ENCODE measurements around the gene GABBR2.

Gene GABBR2

GRCh38 chr9:98429613-98430012 is 279.1 kb downstream of the GABBR2 start:
- Histone ChIP-seq H3K36me3 (ENCODE audit: low read depth) (no peaks in the 10 kb centered on the region), H3K4me1 (ENCODE audit: insufficient read depth, poor library complexity, severe bottlenecking) (no peaks in the 10 kb centered on the region), H3K4me3 (ENCODE audit: severe bottlenecking) (no peak overlapping the region), H3K27me3 (ENCODE audit: insufficient read depth, poor library complexity, severe bottlenecking) (no peaks in the 10 kb centered on the region), H3K9me3 (ENCODE audit: severe bottlenecking) (no peaks in the 10 kb centered on the region), H3K27ac (ENCODE audit: poor library complexity, severe bottlenecking) (no peak overlapping the region)
- ATAC-seq (ENCODE audit: low read depth) = no peak
- DNase-seq (ENCODE audit: low spot score) = no peak
- TF ChIP-seq, protein P1, sequence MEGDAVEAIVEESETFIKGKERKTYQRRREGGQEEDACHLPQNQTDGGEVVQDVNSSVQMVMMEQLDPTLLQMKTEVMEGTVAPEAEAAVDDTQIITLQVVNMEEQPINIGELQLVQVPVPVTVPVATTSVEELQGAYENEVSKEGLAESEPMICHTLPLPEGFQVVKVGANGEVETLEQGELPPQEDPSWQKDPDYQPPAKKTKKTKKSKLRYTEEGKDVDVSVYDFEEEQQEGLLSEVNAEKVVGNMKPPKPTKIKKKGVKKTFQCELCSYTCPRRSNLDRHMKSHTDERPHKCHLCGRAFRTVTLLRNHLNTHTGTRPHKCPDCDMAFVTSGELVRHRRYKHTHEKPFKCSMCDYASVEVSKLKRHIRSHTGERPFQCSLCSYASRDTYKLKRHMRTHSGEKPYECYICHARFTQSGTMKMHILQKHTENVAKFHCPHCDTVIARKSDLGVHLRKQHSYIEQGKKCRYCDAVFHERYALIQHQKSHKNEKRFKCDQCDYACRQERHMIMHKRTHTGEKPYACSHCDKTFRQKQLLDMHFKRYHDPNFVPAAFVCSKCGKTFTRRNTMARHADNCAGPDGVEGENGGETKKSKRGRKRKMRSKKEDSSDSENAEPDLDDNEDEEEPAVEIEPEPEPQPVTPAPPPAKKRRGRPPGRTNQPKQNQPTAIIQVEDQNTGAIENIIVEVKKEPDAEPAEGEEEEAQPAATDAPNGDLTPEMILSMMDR (IDR thresholded peaks at IDR 0.05; ENCODE audit: poor library complexity, severe bottlenecking) = no peak

- Histone ChIP-seq H3K9me3 (ENCODE audit: severe bottlenecking) (no peaks in the 10 kb centered on the region), H3K27me3 (ENCODE audit: insufficient read depth, poor library complexity, severe bottlenecking) (no peaks in the 10 kb centered on the region), H3K4me1 (ENCODE audit: insufficient read depth, poor library complexity, severe bottlenecking) (no peaks in the 10 kb centered on the region), H3K4me3 (ENCODE audit: severe bottlenecking) (no peak overlapping the region), H3K27ac (ENCODE audit: poor library complexity, severe bottlenecking) (no peak overlapping the region), H3K36me3 (ENCODE audit: low read depth) (no peaks in the 10 kb centered on the region)
- DNase-seq (ENCODE audit: low spot score) = no peak
- TF ChIP-seq, protein P1 (IDR thresholded peaks at IDR 0.05; ENCODE audit: poor library complexity, severe bottlenecking) = no peak
- no peak for ATAC-seq (ENCODE audit: low read depth)
Measured at GRCh38 chr9:98428454-98428853, 280.3 kb downstream of the GABBR2 start.

DNA sequence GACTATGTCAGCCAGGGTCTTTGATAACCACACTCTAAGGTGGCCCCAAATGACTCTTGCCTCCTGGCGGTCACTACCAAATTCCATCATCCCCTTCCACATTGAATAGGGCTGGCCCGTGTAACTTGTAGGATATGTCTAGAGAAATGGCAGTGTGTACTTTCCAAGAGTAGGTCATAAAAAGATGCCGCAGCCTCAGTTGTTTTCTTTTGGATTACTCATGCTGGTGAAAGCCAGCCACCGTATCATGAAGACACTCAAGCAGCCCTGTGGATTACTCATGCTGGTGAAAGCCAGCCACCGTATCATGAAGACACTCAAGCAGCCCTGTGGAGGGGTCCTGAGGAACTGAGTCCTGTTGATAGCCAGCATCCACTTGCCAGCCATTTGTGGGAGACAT is 281.2 kb downstream of the GABBR2 start:
- TF ChIP-seq, protein P1 (IDR thresholded peaks at IDR 0.05; ENCODE audit: poor library complexity, severe bottlenecking) = no peak
- no peaks in the 10 kb centered on the region for H3K9me3 ChIP-seq (ENCODE audit: severe bottlenecking)
- ATAC-seq (ENCODE audit: low read depth) (no peak), DNase-seq (ENCODE audit: low spot score) (no peak)
- H3K27me3 ChIP-seq (ENCODE audit: insufficient read depth, poor library complexity, severe bottlenecking) = no peaks in the 10 kb centered on the region
- no peaks in the 10 kb centered on the region for H3K4me1 ChIP-seq (ENCODE audit: insufficient read depth, poor library complexity, severe bottlenecking)
- H3K36me3 ChIP-seq (ENCODE audit: low read depth) = no peaks in the 10 kb centered on the region
- no peak overlapping the region for H3K27ac ChIP-seq (ENCODE audit: poor library complexity, severe bottlenecking)
- H3K4me3 ChIP-seq (ENCODE audit: severe bottlenecking) = no peak overlapping the region

DNA sequence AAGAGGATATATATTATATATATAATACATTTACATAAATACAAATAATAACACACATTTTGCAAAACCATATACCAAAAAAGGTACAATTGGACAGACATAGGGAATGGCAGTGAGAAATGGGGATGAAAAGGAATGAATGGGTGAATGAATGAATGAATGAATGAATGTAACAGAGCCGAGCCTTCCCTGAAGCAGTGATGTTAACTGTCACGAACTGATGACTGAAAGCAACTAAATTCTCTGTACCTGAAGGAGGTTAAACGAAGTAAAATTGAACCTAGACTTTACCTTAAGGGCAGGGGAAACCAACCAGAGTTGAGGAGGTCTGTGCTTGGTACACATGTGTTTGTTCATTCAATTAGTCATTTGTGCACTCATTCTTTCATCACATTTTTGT is 283.7 kb downstream of the GABBR2 start:
- H3K4me1 ChIP-seq (ENCODE audit: insufficient read depth, poor library complexity, severe bottlenecking) = no peaks in the 10 kb centered on the region
- no peaks in the 10 kb centered on the region for H3K9me3 ChIP-seq (ENCODE audit: severe bottlenecking)
- H3K27ac ChIP-seq (ENCODE audit: poor library complexity, severe bottlenecking) = no peak overlapping the region
- ATAC-seq (ENCODE audit: low read depth) = no peak
- no peak overlapping the region for H3K4me3 ChIP-seq (ENCODE audit: severe bottlenecking)
- TF ChIP-seq, protein P1 (IDR thresholded peaks at IDR 0.05; ENCODE audit: poor library complexity, severe bottlenecking) = no peak
- H3K27me3 ChIP-seq (ENCODE audit: insufficient read depth, poor library complexity, severe bottlenecking) = no peaks in the 10 kb centered on the region
- no peaks in the 10 kb centered on the region for H3K36me3 ChIP-seq (ENCODE audit: low read depth)
- no peak for DNase-seq (ENCODE audit: low spot score)

- no peak overlapping the region for H3K4me3 ChIP-seq (ENCODE audit: severe bottlenecking)
- H3K27me3 ChIP-seq (ENCODE audit: insufficient read depth, poor library complexity, severe bottlenecking) = no peaks in the 10 kb centered on the region
- TF ChIP-seq, protein P1 (IDR thresholded peaks at IDR 0.05; ENCODE audit: poor library complexity, severe bottlenecking) = no peak
- no peak overlapping the region for H3K27ac ChIP-seq (ENCODE audit: poor library complexity, severe bottlenecking)
- H3K4me1 ChIP-seq (ENCODE audit: insufficient read depth, poor library complexity, severe bottlenecking) = no peaks in the 10 kb centered on the region
- DNase-seq (ENCODE audit: low spot score) (no peak), ATAC-seq (ENCODE audit: low read depth) (no peak)
- no peaks in the 10 kb centered on the region for H3K9me3 ChIP-seq (ENCODE audit: severe bottlenecking)
- H3K36me3 ChIP-seq (ENCODE audit: low read depth) = no peaks in the 10 kb centered on the region
Measured at GRCh38 chr9:98419260-98419603, 289.5 kb downstream of the GABBR2 start.
